ENCODE results near the gene AKAP13.
"Not testable (repeated sequence)": the region's sequence is repeated elsewhere in the genome, so short reads cannot be mapped to it uniquely, and the experiment has no call there.

DNA sequence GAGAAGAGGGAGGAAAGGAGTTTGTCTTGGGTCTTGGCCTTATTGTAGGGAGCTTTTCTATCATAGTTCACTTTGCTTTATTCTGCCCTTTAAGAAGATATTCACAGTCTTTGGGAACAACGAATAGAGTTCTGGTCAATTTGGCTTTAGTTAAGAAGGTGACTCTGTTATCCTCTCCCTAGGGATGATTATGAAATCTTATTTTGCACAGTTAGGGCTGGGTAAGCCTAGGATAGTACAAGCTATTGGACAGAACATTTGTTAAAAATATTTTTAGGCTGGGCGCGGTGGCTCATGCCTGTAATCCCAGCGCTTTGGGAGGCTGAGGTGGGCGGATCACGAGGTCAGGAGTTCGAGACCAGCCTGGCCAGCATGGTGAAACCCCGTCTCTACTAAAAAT lies 61.5 kb downstream of the AKAP13 start:
- not testable (repeated sequence) for TF ChIP-seq CTCF (IDR thresholded peaks at IDR 0.05); MYC (IDR thresholded peaks at IDR 0.05; ENCODE audit: borderline replicate concordance, low read length); HMGXB4 (CRISPR knock-in tag; IDR thresholded peaks at IDR 0.05; ENCODE audit: borderline replicate concordance); POLR2A (IDR thresholded peaks at IDR 0.05; ENCODE audit: low read length); CBX8 (IDR thresholded peaks at IDR 0.05); EP300 (IDR thresholded peaks at IDR 0.05); POLR2AphosphoS2 (conservative IDR thresholded peaks at IDR 0.05; ENCODE audit: low read length); BHLHE40 (IDR thresholded peaks at IDR 0.05; ENCODE audit: low read depth, low read length); ZSCAN20 (CRISPR knock-in tag; IDR thresholded peaks at IDR 0.05); PHF8 (IDR thresholded peaks at IDR 0.05; ENCODE audit: borderline replicate concordance, low read depth); JUN (IDR thresholded peaks at IDR 0.05); MAX (IDR thresholded peaks at IDR 0.05); REST (IDR thresholded peaks at IDR 0.05)
- TF ChIP-seq, protein P1, sequence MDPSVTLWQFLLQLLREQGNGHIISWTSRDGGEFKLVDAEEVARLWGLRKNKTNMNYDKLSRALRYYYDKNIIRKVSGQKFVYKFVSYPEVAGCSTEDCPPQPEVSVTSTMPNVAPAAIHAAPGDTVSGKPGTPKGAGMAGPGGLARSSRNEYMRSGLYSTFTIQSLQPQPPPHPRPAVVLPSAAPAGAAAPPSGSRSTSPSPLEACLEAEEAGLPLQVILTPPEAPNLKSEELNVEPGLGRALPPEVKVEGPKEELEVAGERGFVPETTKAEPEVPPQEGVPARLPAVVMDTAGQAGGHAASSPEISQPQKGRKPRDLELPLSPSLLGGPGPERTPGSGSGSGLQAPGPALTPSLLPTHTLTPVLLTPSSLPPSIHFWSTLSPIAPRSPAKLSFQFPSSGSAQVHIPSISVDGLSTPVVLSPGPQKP (IDR thresholded peaks at IDR 0.05; ENCODE audit: low read depth, low read length), result not testable (repeated sequence)
